ENCODE measurements around the gene FAM120B.
"Not testable (repeated sequence)": the region's sequence is repeated elsewhere in the genome, so short reads cannot be mapped to it uniquely, and the experiment has no call there.

Gene FAM120B

DNA sequence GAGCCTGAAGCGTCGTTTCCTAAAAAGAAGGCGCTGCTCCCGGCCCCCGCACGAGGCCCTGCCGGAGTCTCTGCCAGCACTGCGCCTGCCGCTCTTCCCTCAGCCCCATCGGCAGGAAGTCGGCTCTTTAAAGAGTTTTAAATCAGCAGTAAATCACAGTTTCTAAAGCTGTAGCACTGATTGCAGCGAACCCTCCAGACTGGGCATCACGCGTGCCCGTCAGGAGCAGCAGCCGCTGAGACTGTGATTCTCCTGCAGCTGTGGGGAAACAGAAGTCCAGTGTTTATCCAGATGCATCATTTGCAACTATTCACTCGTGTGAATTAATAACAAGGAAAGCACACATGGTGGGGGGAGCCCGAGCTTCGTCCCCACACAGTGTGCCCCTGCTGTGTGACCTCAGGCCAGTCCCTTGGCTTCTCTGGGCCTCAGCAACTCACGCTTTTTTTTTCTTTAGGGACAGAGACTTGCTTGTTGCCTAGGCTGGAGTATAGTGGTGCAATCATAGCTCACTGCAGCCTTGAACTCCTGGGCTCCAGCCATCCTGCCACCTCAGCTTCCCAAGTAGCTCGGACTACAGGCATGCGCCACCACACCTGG, 44.0 kb upstream of the FAM120B start:
- no peak for TF ChIP-seq CTCF (IDR thresholded peaks at IDR 0.05; ENCODE audit: borderline replicate concordance, insufficient read depth, low read depth, low read length)
- no peak overlapping the region for H3K4me3 ChIP-seq (ENCODE audit: low read depth, low read length)

GRCh38 chr6:170263410-170263809, 43.1 kb upstream of the FAM120B start:
- no peak overlapping the region for H3K4me3 ChIP-seq (ENCODE audit: low read depth, low read length)
- TF ChIP-seq CTCF (IDR thresholded peaks at IDR 0.05; ENCODE audit: borderline replicate concordance, insufficient read depth, low read depth, low read length) = no peak

GRCh38 chr6:170264086-170264485, 42.5 kb upstream of the FAM120B start:
- no peak for TF ChIP-seq CTCF (IDR thresholded peaks at IDR 0.05; ENCODE audit: borderline replicate concordance, insufficient read depth, low read depth, low read length)
- H3K4me3 ChIP-seq (ENCODE audit: low read depth, low read length) = no peak overlapping the region

DNA sequence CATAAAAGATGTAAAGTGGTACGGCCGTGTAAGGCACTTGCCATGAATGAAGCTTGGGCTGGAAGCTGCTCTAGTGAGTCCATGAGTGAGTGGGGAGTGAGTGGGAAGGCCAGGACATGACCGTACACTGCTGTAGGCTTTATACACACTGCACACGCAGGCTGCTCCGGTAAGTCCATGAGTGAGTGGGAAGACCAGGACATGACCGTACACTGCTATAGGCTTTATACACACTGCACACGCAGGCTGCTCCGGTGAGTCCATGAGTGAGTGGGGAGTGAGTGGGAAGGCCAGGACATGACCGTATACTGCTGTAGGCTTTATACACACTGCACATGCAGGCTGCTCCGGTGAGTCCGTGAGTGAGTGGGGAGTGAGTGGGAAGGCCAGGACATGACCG, 41.9 kb upstream of the FAM120B start:
- not testable (repeated sequence) for H3K4me3 ChIP-seq (ENCODE audit: low read depth, low read length)

DNA sequence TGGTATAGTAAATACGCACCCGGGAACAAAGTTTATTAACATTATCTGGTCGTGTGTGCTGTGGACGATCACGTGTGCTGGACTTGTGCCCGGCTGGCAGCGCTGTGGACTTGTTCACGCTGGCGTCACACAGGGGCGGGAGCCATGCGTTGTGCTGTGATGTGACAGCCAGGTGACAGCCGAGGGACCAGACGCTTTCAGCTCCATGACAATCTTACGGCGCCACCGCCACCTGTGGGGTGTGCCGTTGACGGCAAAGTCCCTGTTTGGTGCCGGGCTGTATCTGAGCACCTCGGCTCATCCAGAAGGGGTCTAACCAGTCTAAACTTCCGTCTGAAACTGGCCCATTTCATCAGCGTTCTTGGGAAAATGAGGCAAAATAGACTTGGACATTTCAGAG, 40.9 kb upstream of the FAM120B start:
- no peak overlapping the region for H3K4me3 ChIP-seq (ENCODE audit: low read depth, low read length)
- no peak for TF ChIP-seq CTCF (IDR thresholded peaks at IDR 0.05; ENCODE audit: borderline replicate concordance, insufficient read depth, low read depth, low read length)

DNA sequence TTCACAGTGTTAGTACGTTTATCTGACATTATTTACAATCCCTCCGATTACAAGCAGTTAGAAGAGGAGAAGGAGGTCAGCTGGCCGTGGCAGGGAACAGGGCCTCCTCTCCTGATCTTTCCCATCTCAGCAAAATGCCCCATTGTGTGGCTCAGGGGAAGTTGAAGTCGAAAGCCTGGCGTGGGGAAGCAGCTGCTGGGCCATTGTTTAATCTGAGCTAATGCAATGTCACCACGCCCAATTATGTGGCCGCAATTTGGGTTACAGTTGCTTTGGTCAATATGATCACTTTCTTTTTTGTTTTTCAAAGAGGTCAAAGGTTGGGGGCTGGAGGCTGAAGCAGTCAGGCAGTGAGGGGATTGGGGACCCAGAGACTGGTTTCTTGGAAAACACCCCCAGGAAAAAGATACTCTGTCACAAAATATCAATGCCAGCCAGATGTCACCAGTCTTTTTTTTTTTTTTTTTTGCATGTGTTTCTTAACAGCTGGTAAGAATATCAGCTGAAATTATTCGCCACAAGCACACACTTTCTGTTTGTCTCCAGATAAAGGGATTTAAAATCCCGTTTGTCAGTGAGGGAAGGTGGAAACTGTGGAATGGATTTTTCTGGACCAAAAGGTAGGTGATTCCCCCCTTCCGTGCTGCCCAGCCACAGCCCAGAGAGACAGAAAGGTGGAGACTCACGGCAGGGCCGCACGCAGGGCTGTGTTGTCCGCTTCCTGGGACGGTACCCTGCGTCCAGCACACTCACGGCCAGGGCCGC, 40.3 kb upstream of the FAM120B start:
- H3K4me3 ChIP-seq (ENCODE audit: low read depth, low read length) = no peak overlapping the region
- no peak for TF ChIP-seq CTCF (IDR thresholded peaks at IDR 0.05; ENCODE audit: borderline replicate concordance, insufficient read depth, low read depth, low read length)

DNA sequence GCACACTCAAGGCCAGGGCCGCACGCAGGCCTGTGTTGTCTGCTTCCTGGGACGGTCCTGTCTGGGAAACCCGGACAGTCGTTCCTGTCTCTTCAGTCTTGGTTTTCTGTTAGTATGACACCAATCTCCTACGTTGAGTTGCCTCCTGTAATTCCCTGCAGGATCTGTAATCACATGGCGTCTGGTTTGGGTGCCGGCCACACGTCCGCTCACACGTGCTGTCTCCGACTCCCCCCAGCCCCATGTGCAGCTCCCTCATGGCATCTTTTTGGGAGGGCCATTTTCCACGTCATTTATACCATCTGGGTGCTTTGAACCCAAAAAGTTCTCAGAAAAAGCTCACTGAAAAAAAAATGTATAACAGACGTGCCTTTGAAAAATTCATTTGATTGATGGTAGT, 38.9 kb upstream of the FAM120B start:
- no peak overlapping the region for H3K4me3 ChIP-seq (ENCODE audit: low read depth, low read length)
- no peak for TF ChIP-seq CTCF (IDR thresholded peaks at IDR 0.05; ENCODE audit: borderline replicate concordance, insufficient read depth, low read depth, low read length)

All from GM12875 (cell line).